GOT3 (cell line): Measurements from ENCODE around the gene TUBGCP6.

Source experiments
- DNase-seq: peaks from one replicate; lab custom pipeline; 2025; ENCODE audit warnings: mixed read lengths; lab: John Stamatoyannopoulos, UW

TUBGCP6 gene

DNA sequence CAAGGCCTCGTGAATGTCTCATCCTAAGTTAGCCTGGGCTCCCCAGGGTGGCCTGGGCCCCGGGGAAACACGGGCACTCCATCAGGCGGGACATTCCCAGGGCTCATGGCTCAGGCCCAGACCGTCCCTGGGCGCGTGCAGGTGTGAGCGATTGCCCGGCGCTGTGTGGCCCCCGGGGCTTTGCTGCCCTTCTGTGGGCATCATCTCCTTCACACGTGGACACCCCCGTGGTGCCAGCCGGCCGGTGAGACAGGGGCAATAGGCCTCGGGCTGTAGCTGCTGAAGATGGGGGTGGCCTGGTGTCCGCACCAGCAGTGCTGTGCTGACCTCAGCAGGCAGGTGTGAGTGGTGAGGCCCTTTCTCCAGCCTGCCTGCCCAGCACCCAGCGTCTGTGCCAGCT, 48.6 kb downstream of the TUBGCP6 start:
- DNase-seq = no peak

DNA sequence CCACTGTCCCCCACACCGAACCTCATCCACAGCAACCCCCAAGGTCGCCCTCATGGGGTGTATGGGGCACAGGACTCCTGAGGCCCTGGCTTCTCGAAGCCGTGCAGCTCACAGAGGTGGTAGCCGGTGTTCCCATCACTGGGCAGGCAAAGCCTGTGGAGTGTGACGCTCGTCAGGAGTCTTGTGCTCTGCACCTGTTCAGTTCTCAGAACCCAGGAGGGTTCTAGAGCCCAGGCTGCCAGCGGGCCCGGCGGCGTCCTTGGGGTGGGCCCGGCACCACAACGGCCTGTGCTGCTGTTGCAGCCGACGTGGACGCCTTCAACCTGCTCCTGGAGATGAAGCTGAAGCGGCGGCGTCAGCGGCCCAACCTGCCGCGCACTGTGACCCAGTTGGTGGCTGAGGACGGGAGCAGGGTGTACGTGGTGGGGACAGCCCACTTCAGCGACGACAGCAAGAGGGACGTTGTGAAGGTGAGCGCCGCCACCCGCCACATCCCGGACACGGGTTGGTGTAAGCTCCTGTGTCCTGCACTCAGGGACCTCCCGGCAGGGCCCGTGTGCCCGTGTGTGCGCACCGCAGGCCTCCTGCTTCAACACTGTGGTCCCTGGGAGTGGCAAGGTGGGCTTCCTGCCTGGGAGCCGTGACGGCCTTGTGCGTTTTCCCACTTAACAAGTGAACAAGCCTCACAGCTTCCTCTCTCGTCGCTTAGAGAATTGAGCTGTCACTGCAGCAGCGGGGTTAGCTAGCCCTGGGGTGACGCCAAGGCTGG, 50.6 kb downstream of the TUBGCP6 start:
- DNase-seq = no peak

DNA sequence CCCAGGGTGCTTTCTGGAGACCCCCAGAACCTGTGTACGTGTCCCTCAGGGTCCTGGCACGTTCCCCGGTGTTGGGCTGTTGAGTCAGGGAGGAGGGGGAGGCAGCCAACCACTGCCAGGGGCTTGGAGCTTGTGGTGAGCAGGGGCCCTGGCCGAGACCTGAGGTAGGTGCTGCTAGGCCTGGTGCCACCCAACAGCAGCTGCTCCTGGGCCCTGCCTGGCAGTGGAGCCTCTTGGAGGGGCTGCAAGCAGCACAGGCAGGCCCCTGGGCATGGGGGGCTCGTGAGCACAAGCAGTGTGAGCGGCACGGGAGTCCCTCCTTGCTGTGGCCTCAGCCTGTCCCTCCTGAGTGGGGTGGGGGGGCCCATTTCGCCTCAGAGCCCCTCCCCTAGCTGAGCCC, 51.2 kb downstream of the TUBGCP6 start:
- DNase-seq = no peak

DNA sequence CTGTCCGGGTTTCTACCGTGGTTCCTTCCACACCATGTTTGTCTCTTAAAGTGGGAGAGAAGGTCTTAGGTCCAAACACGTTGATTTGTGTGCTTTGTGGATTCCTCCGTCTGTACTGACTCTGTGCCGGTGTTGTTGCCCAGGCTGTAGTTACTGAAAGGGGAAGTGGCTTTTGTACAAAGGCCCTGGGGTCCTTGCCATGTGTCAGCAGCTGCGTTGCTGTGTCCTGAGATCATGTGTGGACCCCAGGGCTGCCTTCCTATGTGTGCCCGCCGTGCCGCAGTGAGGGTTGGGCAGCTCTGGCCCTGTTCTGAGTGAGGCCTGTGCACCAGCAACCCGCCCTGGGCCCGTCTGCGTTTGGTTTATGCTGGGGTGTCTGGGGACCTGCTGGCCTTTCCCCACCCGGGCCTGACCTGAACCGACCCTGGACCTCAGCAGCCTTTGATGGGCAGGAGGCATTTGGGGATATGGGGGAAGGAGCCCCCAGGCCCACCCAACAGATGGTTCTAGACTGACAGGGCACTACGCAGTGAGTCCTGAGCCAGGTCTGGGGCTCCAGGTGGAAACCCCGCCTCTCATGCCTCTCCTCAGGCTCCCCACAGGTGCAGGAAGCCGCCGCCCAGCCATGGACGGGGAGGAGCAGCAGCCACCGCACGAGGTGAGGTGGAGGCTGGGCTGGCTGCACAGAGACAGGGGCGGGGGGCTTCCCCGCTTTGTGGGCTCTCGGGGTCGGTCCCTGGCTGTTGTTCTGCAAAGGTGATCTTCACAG, 52.2 kb downstream of the TUBGCP6 start:
- no peak for DNase-seq

DNA sequence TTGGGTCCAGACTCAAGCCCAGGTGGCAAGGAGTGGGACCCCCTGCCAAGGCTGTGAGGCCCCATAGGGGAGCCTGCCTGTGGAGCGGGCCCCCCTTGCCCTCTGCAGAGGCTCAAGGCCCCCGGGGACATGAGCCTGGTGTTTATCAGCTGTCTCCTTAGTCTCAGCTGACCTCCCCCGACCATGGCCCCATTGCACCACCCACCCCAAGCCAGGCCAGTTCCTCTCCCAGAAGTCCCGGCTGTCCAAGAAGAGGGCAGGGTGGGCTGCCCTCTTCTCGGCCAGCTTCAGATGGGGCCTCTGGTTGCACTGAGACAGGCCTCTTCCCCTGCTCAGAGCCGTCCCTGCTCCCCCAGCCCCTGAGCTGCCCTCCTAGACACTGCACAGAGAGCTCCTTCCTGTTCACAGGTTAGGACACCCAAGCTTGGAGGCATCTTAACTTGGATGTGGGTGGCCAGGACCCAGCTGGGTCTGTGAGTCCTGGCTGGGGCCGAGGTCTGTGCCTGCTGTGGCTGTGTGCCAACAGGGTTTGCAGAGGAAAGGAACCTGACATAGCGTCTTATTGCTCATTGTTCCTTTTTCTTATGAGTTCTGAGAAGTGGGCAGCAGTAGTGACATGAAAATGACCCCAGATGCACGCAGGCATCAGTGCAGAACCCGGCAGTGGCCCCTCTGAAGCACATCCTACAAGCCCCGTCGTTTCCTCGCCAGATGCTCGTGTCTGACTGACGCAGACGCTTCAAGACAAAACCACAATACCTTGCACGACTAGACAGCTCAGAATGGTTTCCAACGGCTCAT, 53.7 kb downstream of the TUBGCP6 start:
- DNase-seq = no peak

DNA sequence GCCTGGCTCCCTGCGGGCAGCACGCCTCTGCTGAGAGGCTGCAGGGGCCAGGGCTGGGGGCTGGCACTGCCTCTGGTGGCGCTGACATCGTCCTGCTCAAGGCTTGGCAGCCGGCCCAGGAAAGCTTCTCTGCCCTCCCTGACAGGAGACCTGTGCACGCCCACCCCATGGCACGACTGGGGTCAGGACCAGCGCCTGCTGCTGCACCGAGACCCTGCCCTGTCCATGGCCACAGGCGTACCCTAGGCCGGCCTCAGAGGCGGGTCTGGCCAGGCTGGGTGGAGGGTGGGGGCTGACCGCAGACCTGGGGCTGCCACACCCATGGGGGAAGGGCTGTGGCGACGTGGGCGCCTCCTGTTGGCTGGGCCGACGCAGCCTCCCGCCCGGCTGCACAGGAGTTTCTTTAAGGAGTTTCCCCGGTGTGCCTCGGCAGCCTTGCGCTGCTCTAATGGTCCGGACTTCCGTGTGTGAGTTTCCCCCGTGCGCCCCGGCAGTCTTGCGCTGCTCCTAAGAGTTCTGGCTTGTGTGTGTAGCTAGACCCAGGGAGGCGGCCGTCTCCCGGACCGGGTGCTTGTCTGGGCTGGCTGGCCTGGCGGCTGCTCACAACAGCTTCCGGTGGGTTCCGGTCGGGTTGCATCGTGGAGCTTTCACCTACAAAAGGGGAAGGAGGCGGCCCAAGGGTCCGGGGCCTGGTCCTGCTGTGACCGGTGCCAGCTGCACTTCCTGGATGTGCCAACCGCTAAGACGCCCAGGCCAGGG, 54.5 kb downstream of the TUBGCP6 start:
- DNase-seq = no peak

DNA sequence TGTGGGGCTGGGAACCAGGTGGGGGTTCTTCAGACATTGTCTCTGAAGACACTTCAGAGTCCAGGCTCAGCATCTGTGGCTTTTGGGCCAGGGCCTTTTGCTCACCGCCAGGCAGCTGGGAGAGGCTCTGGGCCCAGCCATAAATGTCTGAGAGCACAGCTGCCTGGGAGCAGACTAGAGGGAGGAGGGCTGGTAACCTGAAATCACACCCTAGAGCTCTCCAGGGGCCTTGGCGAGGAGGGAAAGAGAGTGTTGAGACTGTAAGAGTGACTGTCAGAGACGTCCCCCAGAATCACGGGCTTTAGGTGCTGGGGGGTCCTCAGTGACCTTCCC, 55.0 kb downstream of the TUBGCP6 start:
- no peak for DNase-seq

DNA sequence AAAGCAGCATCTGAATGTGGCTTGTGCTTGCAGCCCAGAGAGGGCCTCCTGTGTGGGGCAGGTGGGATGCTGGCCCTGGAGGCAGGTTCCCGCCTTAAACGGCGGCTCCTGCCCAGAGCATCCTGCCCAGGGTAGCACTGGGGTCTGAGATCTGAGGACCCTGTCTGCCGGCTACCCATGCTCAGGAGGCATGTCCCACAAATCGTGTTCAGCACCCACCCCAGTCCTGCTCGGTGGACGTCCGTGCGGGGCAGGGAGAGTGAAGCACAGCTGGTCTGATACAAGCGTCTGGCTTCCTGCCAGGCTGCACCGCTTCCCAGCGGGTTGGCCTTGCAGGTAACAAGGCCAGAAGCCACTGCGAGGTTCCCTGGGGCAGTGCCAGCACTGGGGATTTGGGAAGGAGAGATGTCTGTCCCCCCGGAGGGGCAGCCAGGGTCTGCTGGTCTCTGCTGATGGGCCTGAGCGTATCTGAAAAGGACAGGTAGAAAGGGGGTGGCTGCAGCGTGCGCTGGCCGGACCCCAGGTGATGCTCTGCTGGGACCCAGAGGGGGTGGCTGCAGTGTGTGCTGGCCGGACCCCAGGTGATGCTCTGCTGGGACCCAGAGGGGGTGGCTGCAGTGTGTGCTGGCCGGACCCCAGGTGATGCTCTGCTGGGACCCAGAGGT, 55.5 kb downstream of the TUBGCP6 start:
- no peak for DNase-seq

DNA sequence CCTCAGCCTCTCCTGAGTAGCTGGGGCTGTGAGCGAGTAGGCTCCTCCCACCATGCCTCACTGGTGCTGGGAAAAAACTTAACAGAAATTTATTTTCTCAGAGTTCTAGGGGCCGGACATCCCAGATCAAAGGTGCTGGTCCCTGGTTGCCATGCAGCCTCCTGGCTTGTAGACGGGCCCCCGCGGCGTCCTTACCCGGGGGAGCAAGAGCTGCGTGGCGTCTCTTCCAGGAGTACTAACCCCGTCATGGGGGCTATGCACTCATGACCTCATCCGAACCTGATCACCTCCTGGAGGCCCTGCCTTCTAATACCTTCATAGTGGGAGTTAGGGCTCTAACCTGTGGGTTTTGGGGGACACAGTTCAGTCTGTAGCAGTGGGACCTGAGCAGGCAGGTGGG, 56.5 kb downstream of the TUBGCP6 start:
- DNase-seq = no peak

DNA sequence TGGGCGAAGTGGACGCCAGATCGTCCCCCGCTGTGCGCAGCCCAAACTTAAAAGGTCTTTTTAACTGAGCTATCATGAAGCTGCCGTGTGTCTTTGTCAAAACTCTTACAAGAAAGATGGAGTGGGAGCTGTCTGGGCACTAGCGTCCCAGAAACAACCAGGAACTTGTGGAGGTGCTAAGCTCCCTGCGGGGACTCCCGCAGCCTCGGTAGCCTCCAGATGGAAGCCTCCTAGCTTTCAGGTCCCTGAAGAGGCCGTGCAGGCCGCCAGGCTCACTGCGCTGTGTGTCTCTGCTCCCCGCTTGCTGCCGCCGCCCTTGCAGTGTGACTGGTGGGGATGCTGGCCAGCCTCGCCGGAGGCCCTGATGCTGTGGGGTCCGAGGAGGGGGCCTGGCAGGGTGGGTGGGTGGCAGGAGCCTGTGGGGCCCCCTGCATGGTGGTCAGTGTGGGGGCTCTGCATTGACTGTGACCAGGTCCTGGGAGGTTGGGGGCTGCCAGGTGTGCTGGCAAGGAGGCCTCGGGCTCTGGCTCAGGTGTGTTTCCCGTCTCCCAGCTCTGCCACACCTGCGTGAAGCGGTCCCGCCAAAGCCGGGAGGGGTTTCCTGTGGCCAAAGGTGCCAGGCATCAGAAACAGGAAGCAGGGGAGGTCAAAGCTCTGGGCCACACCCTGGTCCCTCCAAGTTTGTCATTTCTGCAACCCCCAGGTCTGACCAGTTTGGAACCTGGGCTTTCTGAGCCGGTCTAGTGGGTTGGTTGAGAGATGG, 57.9 kb downstream of the TUBGCP6 start:
- no peak for DNase-seq

DNA sequence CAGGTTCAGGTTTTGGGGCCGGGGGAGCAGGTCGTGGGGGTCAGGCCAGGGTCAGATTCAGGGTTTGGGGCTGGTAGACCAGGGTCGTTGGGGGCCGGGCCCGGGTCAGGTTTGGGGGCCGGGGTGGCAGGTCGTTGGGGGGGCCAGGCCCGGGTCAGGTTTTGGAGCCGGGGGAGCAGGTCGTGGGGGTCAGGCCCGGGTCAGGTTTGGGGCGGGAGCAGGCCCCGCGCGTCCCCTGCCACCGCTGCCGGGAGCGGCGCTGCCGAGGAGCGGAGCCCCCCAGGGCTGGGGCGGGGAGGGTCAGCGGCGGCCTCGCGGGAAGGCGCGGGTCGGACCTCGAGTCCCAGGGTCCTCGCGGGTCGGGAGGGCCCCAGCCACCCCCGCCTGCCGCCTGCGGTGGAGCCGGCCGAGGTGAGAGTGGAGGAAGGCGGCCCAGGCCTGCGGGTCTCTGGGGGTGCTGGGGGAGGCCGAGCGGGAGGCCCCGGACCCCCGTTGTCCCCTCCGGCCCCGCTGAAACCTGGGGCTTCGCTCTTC, 58.6 kb downstream of the TUBGCP6 start:
- no peak for DNase-seq

DNA sequence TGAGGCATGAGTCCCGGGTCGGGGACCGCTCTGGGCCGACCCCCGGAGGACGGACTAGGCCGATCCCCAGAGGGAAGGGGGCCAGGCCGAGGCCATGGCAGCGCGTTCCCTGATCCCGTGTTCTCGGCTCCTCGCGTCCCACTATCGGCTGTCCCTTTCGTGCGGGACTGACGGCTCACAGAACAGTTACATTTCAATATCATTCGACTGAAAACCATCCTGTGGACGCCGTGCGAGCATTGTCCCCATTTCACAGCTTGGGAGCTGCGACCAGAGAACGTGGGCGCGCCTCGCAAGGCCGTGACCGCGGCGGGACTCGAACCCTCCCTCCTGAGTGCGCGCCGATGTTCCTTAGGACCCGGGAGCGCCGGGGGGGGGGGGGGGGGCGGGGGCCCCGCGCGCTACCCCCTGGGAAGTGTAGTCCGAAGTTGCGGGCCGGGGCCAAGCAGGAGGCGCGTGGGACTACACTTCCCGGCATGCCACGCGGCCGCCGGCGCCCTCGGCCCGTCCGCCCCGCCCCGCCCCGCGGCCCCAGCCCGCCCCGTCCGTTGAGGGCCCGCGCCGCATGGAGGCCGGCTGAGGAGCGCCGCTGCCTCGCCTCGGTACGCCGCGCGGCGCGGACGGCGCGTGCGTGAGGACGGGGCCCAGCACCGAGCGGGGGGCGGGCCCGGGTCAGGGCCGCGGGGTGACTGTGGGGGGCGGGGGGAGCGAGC, 59.3 kb downstream of the TUBGCP6 start, which contains the start of gene TRABD:
TRABD (plus strand) TSS at position 539 of the 713 bp plus-strand sequence. CDS start 7,148 bp downstream, outside the sequence.
- peak; percentile 54 for DNase-seq

DNA sequence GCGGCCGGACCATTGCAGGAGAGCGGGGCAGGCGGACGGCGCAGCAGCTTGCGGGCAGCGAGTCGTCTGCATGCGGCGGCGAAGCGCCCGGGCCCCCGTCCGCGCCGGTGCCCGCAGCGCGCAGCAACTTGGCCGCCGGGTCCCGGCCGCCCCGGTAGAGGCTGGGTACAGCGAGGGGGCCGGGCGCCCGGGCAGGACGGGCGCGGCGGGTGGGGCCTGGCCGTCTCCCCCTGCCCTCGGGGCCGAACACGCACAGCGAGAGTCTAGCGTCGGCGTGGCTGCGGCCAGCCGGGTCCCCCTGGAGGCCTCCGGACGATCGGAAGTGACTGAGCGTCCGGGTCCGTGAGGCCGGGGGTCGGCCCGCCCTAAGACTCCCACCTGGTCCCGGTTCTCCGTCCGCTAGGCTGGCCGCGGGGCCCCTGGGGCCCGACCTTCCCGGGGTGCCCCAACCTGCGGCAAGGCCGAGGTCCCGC, 59.9 kb downstream of the TUBGCP6 start:
- no peak for DNase-seq

DNA sequence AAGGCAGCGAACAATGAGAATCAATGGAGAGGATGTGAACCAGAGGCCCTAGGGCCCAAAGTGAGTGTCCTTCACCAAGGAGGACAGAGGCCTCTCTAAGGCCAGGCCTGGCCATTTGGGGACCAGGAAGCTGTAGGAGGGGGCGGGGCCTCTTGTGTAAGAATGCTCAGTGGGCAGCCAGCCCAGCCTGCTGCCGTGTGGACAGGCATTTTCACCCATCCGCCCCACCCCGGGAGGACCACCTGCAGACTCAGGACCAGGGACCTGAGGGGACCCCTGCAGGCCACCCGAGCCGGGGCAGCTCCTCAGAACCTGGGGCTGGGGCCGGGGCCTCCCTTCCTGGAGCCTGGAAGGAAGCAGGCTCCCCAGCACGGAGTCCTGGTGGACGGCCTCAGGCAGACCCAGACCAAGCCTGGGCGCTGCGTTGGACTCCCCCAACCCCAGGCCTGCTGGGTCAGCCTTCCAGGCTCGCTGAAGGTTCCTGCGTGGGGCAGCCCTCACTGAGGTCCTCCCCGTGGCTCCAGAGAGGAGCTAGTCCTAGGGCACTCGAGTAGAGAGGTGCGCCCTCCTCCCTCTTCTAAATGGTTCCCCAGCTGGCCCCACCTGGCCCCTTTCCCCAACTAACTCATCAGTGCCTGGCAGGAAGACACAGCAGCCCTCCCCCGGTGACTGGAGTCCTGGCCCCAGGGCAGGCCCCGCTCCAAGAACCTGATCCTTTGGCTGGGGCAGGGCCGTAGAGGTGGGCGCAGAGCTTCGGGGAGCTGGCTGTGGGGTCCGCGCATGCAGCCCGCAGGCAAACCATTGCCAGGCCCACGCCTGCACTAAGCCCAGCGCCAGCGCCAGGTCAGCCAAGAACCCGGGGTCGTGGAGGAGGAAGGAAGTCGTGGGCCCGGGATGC, 60.6 kb downstream of the TUBGCP6 start:
- no peak for DNase-seq

DNA sequence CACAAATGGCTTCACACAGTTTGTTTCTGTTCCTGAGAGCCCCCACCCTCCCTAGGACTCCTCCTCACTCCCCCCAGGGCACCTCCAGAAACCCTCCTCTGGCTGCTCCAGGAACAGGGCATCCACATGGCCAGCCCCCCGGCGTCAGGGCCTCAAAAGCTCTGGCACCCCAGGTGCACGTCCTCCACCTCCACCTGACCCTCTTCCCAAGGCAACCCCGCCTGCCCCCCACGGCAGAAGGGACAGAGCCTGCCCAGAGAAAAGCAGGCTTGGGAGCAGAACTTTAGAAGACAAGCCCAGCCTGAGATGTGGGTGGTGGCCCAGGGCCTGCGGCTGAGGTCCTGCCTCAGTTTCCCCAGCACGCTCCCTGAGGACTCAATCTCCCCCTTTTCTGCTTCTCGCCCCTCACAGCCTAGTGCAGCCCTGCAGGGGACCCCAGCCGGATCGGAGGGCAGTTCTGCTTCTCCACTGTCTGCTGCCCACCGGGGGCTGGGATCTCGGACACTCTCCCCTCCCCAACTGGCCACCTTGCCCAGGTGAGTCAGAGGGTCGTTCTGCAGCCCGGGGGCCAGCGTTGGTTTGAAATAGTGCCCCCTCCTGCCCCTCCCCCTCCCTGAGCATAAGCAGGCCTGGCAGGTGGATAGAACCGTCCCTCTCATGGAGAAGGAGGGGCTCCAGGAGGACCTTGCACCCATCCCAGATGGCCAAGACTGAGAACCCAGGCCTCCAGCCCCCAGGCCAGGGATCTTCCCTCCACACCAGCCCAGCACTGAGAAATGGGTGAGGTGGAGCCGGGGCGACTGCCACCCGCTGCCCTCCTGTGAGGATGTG, 61.5 kb downstream of the TUBGCP6 start:
- no peak for DNase-seq

DNA sequence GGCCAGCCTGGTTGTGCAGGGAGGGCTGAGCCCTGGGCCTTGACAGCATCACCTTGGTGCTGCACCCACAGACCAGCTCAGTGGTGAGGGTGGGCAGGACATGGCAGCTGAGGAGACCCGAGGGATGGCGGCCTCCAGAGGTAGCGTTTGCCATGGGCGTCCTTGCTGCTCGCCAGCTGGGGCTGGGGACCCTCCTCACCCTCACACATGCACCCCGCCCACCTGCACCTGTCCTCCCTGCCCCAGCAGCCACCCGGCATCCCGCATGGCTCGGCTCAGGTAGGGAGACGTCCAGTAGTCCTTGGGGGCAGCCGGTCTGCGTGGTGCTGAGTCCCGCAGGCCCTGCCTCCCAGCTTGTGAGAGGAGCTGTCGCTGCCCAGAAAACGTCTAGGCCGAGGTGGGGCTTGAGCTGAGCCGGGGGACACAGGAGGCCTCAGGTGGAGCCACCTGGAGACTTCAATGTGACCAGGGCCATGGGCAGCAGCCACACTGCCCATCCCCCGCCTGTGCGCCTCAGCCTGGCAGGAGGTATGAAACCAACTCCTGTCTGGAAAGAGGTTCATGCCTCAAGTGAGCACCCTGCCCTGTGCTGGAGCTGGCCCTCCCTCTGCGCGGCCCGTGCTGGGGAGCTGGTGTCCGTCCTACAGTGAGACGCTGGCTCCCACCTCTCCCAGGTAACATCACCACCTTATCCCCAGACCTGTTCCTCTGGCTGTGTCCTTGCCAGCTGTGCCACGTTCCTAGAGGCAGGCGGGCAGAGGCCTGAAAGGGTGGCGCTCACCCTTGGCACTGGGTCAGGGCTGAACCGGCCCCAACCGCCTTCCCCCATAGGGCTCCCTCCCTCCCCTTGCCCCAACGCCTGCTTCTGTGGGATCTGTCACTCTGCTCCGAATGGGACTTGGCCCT, 62.4 kb downstream of the TUBGCP6 start:
- no peak for DNase-seq
